ENCODE data around the gene CFAP53. TPM values are rescaled to one million over a fixed set of nuclear protein-coding genes. Genes with fewer than 3 reads are reported as not detected.

CFAP53 gene
- total RNA-seq, 1 experiment from 2014 or later: not detected

DNA sequence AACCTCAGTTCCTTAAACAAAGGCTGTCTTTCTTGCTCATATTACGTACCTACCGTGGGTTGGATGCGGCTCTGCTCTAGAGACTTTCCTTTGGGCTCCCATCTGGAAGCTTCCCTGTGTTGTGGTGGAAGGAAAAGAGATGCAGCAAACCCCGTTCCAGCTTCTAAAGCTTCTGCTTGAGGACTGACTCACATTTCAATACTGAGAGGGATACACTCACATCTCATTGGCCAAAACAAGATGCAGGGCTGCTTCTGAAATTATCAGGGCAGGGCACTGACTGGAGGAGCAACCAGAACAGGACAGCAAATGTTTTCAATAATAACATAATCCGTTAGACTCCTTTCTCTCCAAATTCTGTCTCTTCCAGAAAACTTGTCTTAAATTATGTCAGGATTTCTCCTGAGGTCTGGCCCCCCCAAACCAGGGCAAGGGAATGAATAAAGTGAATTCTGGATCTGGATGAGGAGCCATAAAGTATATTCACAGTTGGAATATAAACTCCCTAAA is 66.9 kb downstream of the CFAP53 start:
- Histone ChIP-seq H3K27me3 (ENCODE audit: control insufficient read depth, insufficient read depth, low read length) (peaks cover 27% of the 10 kb centered on the region), H3K4me3 (ENCODE audit: insufficient read depth, low read depth, low read length) (no peak overlapping the region), H3K36me3 (replicated peaks; ENCODE audit: control insufficient read depth, insufficient read depth, low read length) (no peaks in the 10 kb centered on the region)
- DNase-seq: no peak

DNA sequence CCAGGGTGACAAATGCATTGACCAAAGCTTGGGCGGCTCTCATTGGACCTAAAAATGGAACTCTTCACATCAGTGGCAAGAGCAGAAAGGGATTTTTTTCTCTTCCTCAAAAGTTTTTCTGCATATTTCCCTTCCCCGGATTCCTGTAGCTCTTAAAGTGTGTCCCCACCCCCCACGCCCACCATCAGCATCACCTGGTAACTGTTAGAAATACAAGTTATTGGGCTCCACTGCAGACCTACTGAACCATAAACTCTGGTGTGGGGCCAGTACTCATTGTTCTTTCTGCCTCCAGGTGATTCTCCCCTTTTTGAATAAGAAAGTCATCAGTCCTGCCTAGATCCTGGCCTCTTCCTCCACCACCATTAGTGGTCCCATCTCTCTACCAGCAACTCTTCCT is 70.0 kb downstream of the CFAP53 start:
- Histone ChIP-seq H3K27me3 (ENCODE audit: control insufficient read depth, insufficient read depth, low read length) (peaks cover 50% of the 10 kb centered on the region), H3K36me3 (replicated peaks; ENCODE audit: control insufficient read depth, insufficient read depth, low read length) (no peaks in the 10 kb centered on the region), H3K4me3 (ENCODE audit: insufficient read depth, low read depth, low read length) (no peak overlapping the region)
- no peak for DNase-seq

GRCh38 chr18:50195689-50196088 is 70.6 kb downstream of the CFAP53 start:
- DNase-seq: peak; percentile 23
- no peaks in the 10 kb centered on the region for H3K36me3 ChIP-seq (replicated peaks; ENCODE audit: control insufficient read depth, insufficient read depth, low read length)
- H3K4me3 ChIP-seq (ENCODE audit: insufficient read depth, low read depth, low read length): no peak overlapping the region
- H3K27me3 ChIP-seq (ENCODE audit: control insufficient read depth, insufficient read depth, low read length): peaks cover 54% of the 10 kb centered on the region

DNA sequence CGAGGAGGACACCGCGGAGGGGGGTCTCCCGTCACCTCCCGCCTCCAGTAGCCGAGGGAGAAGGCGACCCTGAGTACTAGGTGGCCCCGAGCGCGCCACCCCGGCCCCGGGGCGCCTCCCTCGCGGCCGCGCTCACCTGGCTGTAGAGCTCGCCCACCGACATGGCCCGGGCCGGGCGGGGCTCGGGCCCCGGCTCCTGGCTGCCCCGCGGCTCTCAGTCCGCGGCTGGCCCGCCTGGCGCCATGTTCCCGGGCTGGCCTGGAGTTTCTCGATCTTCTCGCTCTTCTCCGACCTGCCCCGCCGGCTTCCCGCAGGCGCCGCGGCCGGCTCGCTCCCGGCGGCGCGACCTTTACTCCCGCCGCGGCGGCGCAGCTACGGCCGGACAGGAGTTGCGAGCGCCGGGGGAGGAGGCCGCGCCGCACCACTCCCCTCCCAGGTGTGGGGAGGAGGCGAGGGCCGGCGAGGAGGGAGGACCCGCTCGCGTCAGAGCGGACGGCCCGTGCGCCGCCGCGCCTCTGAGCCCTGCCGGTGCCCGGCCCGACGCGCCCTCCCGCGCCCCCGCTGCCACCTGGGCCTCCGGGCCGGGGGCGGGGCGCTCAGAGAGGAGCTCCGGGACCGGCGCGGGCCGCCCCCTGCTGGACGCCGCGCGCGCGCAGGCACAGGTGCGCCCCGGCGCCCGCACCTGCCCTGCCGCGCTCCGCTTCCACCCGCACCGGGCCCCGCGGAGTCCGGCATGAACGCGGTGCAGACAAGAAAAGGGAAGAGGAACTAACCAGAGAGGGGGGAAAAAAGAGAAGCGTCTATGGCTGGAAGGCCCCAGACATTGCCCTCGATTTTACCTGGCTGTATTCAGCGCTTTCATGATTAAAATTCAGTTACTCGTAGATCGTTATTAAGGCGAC is 71.4 kb downstream of the CFAP53 start, which contains the start of gene MYO5B:
Gene MYO5B, minus strand, starts transcription at position 517 of the 902 bp plus-strand sequence. Its CDS starts 354 bp downstream, at position 163.
- H3K4me3 ChIP-seq (ENCODE audit: insufficient read depth, low read depth, low read length): peak within 1 kb of the TSS; percentile 60
- peak; percentile 97 for DNase-seq
- H3K36me3 ChIP-seq (replicated peaks; ENCODE audit: control insufficient read depth, insufficient read depth, low read length): no peaks in the 10 kb centered on the region
- peaks cover 55% of the 10 kb centered on the region for H3K27me3 ChIP-seq (ENCODE audit: control insufficient read depth, insufficient read depth, low read length)

DNA sequence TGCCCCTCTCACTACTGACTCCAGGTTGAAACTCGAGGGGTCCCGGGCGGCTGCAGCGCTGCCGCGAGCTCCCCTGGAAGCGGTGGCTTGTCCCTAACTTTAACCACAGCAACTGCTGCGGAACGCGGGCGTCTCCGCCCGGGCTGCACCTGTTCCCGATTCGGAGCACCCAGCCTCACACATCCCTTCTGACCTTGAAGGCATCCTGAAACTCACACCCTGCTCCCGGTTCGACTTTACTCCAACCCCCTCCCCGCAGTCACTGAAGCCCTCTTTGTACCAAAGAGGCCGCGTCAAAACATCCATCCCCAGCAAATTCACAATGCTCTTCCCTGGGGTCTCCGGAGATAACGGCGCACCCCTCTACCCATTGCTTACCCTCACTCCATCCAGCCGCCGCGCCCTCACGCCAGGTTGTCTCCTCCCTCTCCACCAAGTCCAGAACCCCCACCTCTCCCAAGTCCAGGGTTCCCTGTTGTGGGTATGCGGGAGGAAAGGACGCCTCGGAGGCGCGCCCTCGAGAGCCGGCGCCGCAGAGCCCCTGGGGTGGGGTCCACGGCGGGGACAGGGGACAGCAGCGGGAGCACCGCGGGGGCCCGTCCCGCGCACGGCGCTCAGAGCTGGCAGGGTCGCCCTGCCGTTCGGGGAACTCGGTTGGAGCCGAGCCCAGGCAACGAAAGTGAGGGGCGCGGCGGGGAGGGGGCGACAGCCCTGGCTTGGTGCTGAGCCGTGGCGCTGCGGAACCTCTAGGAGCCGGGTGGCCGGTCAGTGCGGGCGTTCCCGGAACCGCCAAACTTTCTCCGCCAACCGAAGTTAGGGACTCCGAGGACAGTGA is 72.3 kb downstream of the CFAP53 start:
- peak; percentile 68 for DNase-seq
- peak overlapping the region; percentile 60 for H3K4me3 ChIP-seq (ENCODE audit: insufficient read depth, low read depth, low read length)
- peaks cover 59% of the 10 kb centered on the region for H3K27me3 ChIP-seq (ENCODE audit: control insufficient read depth, insufficient read depth, low read length)
- H3K36me3 ChIP-seq (replicated peaks; ENCODE audit: control insufficient read depth, insufficient read depth, low read length): no peaks in the 10 kb centered on the region

DNA sequence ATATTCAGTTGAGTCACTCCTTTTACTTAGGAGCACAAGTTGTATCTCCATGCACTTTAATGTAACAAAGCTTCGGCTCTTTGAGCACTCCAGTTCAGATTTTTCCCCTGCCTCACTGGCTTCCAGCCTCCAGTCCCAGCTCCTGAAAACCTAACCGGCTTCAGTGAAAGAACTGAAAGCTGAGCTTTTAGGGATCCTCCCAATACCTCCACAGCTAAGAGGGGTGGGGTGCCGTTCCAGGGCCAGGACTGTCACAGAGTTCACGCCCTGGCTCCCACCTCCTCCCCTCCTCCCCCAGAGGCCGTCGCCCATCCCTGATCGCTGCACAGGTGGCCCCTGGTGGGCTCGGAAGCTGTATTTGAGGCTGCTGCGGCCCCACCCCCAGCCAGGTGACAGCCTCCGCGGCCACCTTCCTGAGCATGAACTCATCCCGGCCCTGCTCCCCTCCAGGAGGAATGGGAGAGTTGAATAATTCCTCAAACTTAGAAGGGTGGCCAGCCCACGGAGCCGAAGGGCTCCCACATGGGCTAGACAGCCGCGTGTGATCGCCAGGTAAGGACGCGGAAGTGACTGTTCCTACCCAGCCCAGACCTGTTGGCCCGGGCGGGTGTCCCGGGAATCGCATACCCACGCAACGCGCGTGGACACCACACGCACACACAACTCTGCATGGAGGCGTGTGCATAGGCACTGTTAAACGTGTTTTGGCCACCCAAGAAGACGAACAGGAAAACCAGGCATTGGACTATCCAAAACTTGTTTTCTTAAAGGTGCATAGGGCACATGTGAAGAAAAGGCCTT is 73.1 kb downstream of the CFAP53 start:
- peaks cover 60% of the 10 kb centered on the region for H3K27me3 ChIP-seq (ENCODE audit: control insufficient read depth, insufficient read depth, low read length)
- no peaks in the 10 kb centered on the region for H3K36me3 ChIP-seq (replicated peaks; ENCODE audit: control insufficient read depth, insufficient read depth, low read length)
- peak; percentile 75 for DNase-seq
- H3K4me3 ChIP-seq (ENCODE audit: insufficient read depth, low read depth, low read length): peak overlapping the region; percentile 60; the same call in 1 of the 2 replicates

DNA sequence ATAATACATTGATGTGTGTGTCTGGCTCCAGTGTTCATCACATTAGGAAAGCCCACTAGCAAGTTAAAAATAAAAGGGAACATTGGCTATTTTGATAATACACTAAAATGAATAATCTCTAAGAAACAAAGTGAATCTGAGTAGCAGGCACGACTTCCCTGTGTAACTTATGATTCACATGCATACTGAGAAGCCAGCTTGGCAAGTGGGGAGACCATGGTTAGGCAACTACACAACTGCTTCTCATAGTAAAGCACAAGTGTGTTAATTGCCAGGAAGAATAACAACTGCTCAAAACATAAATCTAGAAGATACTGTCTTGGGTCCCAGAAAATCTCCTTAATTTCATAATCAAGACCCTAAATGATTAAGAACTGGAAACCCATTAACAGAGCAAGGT is 75.4 kb downstream of the CFAP53 start:
- Histone ChIP-seq H3K36me3 (replicated peaks; ENCODE audit: control insufficient read depth, insufficient read depth, low read length) (no peaks in the 10 kb centered on the region), H3K4me3 (ENCODE audit: insufficient read depth, low read depth, low read length) (no peak overlapping the region), H3K27me3 (ENCODE audit: control insufficient read depth, insufficient read depth, low read length) (peaks cover 52% of the 10 kb centered on the region)
- no peak for DNase-seq

DNA sequence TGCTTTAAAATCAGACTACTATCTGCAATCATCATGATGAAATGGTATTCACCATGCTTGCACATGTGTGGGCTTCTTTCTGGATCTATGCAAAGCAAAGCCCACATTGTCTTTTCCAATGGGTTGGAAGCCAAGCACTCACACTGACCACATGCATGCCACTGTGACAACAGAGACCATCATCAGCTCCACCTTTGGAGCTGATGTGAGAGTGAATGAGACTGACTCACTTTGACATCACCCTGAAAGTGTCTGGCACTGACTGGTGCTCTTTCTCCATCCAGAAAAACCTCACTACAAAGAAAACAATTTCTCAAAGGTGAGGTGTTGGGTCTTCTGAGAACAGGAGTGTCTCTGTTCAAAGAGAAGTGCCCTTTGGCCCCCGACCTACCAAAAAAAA is 76.1 kb downstream of the CFAP53 start:
- Histone ChIP-seq H3K36me3 (replicated peaks; ENCODE audit: control insufficient read depth, insufficient read depth, low read length) (no peaks in the 10 kb centered on the region), H3K4me3 (ENCODE audit: insufficient read depth, low read depth, low read length) (no peak overlapping the region), H3K27me3 (ENCODE audit: control insufficient read depth, insufficient read depth, low read length) (peaks cover 45% of the 10 kb centered on the region)
- DNase-seq: no peak

- Histone ChIP-seq H3K27me3 (ENCODE audit: control insufficient read depth, insufficient read depth, low read length) (peaks cover 38% of the 10 kb centered on the region), H3K36me3 (replicated peaks; ENCODE audit: control insufficient read depth, insufficient read depth, low read length) (no peaks in the 10 kb centered on the region), H3K4me3 (ENCODE audit: insufficient read depth, low read depth, low read length) (no peak overlapping the region)
- no peak for DNase-seq
Observed at GRCh38 chr18:50189160-50189559, 77.1 kb downstream of the CFAP53 start.

DNA sequence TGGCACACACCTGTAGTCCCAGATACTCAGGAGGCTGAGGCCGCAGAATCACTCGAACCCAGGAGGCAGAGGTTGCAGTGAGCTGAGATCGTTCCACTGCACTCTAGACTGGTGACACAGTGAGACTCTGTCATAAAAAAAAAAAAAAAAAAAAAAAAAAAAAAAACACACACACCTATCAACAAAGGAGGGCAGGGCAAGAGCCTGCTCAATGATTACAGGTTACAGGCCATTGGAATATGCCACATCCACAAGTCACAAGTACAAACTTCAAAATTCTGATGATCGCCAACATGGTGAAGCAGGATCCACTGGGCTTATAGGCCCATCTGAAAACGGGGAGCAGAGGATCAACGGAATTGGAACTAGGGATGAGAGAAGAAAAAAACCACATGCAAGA is 77.6 kb downstream of the CFAP53 start:
- H3K4me3 ChIP-seq (ENCODE audit: insufficient read depth, low read depth, low read length): no peak overlapping the region
- peaks cover 33% of the 10 kb centered on the region for H3K27me3 ChIP-seq (ENCODE audit: control insufficient read depth, insufficient read depth, low read length)
- DNase-seq: no peak
- no peaks in the 10 kb centered on the region for H3K36me3 ChIP-seq (replicated peaks; ENCODE audit: control insufficient read depth, insufficient read depth, low read length)

DNA sequence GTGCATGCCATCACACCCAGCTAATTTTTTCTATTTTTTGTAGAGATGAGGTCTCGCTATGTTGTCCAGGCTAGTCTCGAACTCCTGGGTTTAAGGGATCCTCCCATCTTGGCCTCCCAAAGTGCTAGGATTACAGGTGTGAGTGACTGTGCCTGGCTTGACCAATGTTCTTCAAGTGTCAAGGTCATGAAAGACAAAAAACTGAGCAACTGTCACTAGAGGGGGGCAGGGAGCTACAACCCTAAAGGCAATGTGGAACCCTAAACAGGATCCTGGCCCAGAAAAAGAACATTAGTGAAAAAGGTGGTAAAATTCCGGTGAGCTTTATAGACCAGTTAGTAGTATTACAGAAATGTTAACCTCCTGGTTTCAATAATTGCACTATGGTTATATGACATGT is 78.6 kb downstream of the CFAP53 start:
- no peak for DNase-seq
- peaks cover 23% of the 10 kb centered on the region for H3K27me3 ChIP-seq (ENCODE audit: control insufficient read depth, insufficient read depth, low read length)
- H3K4me3 ChIP-seq (ENCODE audit: insufficient read depth, low read depth, low read length): no peak overlapping the region
- H3K36me3 ChIP-seq (replicated peaks; ENCODE audit: control insufficient read depth, insufficient read depth, low read length): no peaks in the 10 kb centered on the region

DNA sequence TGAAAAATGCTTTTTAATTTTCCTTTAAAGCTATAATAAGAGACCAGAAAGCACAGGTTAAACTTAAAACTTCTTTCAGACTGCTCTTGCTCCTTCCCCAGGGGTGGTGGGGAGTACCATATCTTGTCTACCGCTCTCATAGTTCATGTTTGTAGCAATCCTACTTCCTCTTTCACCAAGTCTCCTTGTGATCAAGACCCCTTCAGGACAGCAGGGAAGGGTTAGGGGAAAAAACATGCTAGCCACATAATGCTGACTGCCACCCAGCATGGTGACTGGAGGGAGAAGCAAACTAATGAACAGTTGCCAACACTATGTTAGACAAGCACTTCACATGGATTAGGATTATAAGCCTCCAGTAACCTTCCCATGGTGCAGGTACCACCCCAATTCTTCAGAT is 79.9 kb downstream of the CFAP53 start:
- Histone ChIP-seq H3K36me3 (replicated peaks; ENCODE audit: control insufficient read depth, insufficient read depth, low read length) (no peaks in the 10 kb centered on the region), H3K27me3 (ENCODE audit: control insufficient read depth, insufficient read depth, low read length) (peaks cover 12% of the 10 kb centered on the region; the same call in 1 of the 2 replicates)
- no peak for DNase-seq

GRCh38 chr18:50183556-50183955 is 82.7 kb downstream of the CFAP53 start:
- peak; percentile 41 for DNase-seq

More for the DNA sequence above, 79.9 kb downstream of the CFAP53 start:
- H3K4me3 ChIP-seq (ENCODE audit: insufficient read depth, low read depth, low read length): no peak overlapping the region

GRCh38 chr18:50182511-50182910 is 83.8 kb downstream of the CFAP53 start:
- no peaks in the 10 kb centered on the region for H3K36me3 ChIP-seq (replicated peaks; ENCODE audit: control insufficient read depth, insufficient read depth, low read length)
- no peaks in the 10 kb centered on the region; the same call in 1 of the 2 replicates for H3K27me3 ChIP-seq (ENCODE audit: control insufficient read depth, insufficient read depth, low read length)
- no peak for DNase-seq
- no peak overlapping the region for H3K4me3 ChIP-seq (ENCODE audit: insufficient read depth, low read depth, low read length)

More at GRCh38 chr18:50183556-50183955, 82.7 kb downstream of the CFAP53 start:
- Histone ChIP-seq H3K36me3 (replicated peaks; ENCODE audit: control insufficient read depth, insufficient read depth, low read length) (no peaks in the 10 kb centered on the region), H3K4me3 (ENCODE audit: insufficient read depth, low read depth, low read length) (no peak overlapping the region), H3K27me3 (ENCODE audit: control insufficient read depth, insufficient read depth, low read length) (no peaks in the 10 kb centered on the region; the same call in 1 of the 2 replicates)
